GM13977 (cell line): ENCODE measurements around the gene CCT5.
A peak's percentile ranks its signal among the peaks of the same experiment; 100 is the strongest.

Experiments
- DNase-seq: peaks from one replicate; pipeline ENCODE4 v3.0.0; 2012; ENCODE audit warnings: low spot score
- CTCF ChIP-seq: IDR thresholded peaks from 2 replicates; pipeline ENCODE4 v1.5.1; 2012; ENCODE audit warnings: mild to moderate bottlenecking, control low read depth; ENCODE audit not compliant: insufficient read depth; ENCODE audit errors: extremely low read depth, missing control alignments
- in situ Hi-C: fragments of 300-500 bp; cut with MboI; formaldehyde crosslinking; loops from one replicate; pipeline ENCODE4 v1.12.0; 2022; ENCODE audit warnings: low sequenced_read_pairs, low pct_unique_long_range_greater_than_20kb, mixed read lengths, inconsistent platforms; ENCODE audit not compliant: unreplicated experiment

The CCT5 gene

GRCh38 chr5:10288592-10289219 is 38.6 kb downstream of the CCT5 start:
- in situ Hi-C loops = loop anchor here (10.0 kb wide), 1 partner anchor 126 kb away; no protein-coding TSS in a partner anchor
- no peak for TF ChIP-seq CTCF
- peak; percentile 40 for DNase-seq

- no peak for DNase-seq
- TF ChIP-seq CTCF = no peak
- in situ Hi-C loops = loop anchor here (10.0 kb wide), 1 partner anchor 125 kb away; no protein-coding TSS in a partner anchor
These were observed 39.3 kb downstream of the CCT5 start for GRCh38 chr5:10289353-10289752.

GRCh38 chr5:10289991-10290390 is 39.9 kb downstream of the CCT5 start:
- TF ChIP-seq CTCF = no peak
- DNase-seq = no peak
- in situ Hi-C loops = loop anchor here (10.0 kb wide), 1 partner anchor 125 kb away; no protein-coding TSS in a partner anchor

- in situ Hi-C loops = no loop called here
- no peak for DNase-seq
- TF ChIP-seq CTCF = no peak
These were observed 40.4 kb downstream of the CCT5 start for GRCh38 chr5:10290438-10290837.

GRCh38 chr5:10291692-10292339 is 41.7 kb downstream of the CCT5 start:
- in situ Hi-C loops = no loop called here
- no peak for TF ChIP-seq CTCF
- DNase-seq = no peak

- no peak for TF ChIP-seq CTCF
- DNase-seq = no peak
- in situ Hi-C loops = no loop called here
These were observed 44.0 kb downstream of the CCT5 start for GRCh38 chr5:10293907-10294662.
